ENCODE results near the gene ATP8B1. TPM values are rescaled to one million over a fixed set of nuclear protein-coding genes. Genes with fewer than 3 reads are reported as not detected.

Gene ATP8B1
- polyA plus RNA-seq, 3 donors = 0.02 to 0.11 (median 0.03) TPM

DNA sequence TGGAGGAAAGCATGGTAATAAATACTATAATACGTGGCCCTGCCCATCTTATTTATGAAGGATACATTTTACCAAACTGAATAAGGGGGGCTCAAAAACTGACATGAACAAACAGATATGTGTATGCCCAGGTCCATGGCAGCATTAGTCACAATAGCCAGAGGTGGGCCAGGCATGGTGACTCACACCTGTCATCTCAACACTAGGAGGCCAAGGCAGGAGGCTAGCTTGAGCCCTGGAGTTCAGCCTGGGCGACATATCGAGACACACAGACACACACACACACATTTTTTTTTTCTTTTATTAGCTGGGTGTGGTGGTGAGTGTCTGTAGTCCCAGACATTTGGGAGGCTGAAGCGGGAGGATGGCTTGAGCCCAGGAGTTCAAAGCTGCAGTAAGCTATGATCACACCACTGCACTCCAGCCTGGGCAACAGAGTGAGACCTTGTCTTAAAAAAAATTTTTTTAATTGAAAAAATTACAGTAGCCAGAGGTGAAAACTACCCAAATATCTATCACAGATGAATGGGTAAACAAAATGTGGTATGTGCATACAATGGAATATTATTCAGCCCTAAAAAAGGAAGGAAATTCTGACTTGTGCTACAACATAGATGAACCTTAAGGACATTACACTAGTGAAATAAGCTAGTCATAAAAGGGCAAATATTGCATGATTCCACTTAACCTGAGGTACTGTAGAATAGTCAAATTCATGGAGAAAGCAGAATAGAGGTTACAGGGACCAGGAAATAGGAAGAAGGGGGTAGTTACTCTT, 8.0 kb downstream of the ATP8B1 start:
- TF ChIP-seq, protein P1, sequence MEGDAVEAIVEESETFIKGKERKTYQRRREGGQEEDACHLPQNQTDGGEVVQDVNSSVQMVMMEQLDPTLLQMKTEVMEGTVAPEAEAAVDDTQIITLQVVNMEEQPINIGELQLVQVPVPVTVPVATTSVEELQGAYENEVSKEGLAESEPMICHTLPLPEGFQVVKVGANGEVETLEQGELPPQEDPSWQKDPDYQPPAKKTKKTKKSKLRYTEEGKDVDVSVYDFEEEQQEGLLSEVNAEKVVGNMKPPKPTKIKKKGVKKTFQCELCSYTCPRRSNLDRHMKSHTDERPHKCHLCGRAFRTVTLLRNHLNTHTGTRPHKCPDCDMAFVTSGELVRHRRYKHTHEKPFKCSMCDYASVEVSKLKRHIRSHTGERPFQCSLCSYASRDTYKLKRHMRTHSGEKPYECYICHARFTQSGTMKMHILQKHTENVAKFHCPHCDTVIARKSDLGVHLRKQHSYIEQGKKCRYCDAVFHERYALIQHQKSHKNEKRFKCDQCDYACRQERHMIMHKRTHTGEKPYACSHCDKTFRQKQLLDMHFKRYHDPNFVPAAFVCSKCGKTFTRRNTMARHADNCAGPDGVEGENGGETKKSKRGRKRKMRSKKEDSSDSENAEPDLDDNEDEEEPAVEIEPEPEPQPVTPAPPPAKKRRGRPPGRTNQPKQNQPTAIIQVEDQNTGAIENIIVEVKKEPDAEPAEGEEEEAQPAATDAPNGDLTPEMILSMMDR (IDR thresholded peaks at IDR 0.05) = no peak
- no peaks in the 10 kb centered on the region for H3K36me3 Mint-ChIP-seq
- Histone ChIP-seq H3K79me2 (ENCODE audit: insufficient read depth, low read length) (no peaks in the 10 kb centered on the region), H3K9me3 (replicated peaks in 1 of 2; ENCODE audit: control insufficient read depth in 1 of 2, insufficient read depth in 1 of 2, low read length in 2 of 2) (no peaks in the 10 kb centered on the region), H3K4me1 (ENCODE audit: control insufficient read depth in 1 of 2, insufficient read depth in 2 of 2, low read length in 2 of 2) (no peaks in the 10 kb centered on the region), H3K27me3 (ENCODE audit: control insufficient read depth in 2 of 2, insufficient read depth in 2 of 2, low read length in 2 of 2) (peaks cover 7 to 9% of the 10 kb centered on the region in 2 donors), H3K9ac (ENCODE audit: insufficient read depth, low read length, poor library complexity, severe bottlenecking) (no peak overlapping the region), H2AFZ (ENCODE audit: insufficient read depth, low read depth, low read length, poor library complexity, severe bottlenecking) (no peak overlapping the region), H3K27ac (ENCODE audit: low read depth in 1 of 2, low read length in 2 of 2) (no peak overlapping the region), H4K20me1 (ENCODE audit: insufficient read depth, low read length) (no peaks in the 10 kb centered on the region), H3K4me3 (replicated peaks in 1 of 3; ENCODE audit: low read depth in 2 of 3, low read length in 3 of 3) (no peak overlapping the region), H3K4me2 (replicated peaks; ENCODE audit: extremely low read depth, low read length, poor library complexity, severe bottlenecking) (no peak overlapping the region), H3K36me3 (replicated peaks in 1 of 2; ENCODE audit: control insufficient read depth in 1 of 2, insufficient read depth in 2 of 2, low read length in 2 of 2) (no peaks in the 10 kb centered on the region)
- H3K27ac Mint-ChIP-seq = no peak overlapping the region
- intact Hi-C loops (cut with micrococcal nuclease) = no loop called here
- no peak overlapping the region for H3K4me3 Mint-ChIP-seq
- no peak for DNase-seq
- WGBS (ENCODE audit: insufficient coverage) = no CpG with 5 or more reads among the region's 4 CpGs
- peaks cover 5% of the 10 kb centered on the region for H3K4me1 Mint-ChIP-seq
- peaks cover 15 to 25% (median 19%) of the 10 kb centered on the region in 3 donors for H3K27me3 Mint-ChIP-seq (ENCODE audit: low read depth in 3 of 3)
- peaks cover 0 to 11% (median 7%) of the 10 kb centered on the region in 7 donors for H3K9me3 Mint-ChIP-seq

DNA sequence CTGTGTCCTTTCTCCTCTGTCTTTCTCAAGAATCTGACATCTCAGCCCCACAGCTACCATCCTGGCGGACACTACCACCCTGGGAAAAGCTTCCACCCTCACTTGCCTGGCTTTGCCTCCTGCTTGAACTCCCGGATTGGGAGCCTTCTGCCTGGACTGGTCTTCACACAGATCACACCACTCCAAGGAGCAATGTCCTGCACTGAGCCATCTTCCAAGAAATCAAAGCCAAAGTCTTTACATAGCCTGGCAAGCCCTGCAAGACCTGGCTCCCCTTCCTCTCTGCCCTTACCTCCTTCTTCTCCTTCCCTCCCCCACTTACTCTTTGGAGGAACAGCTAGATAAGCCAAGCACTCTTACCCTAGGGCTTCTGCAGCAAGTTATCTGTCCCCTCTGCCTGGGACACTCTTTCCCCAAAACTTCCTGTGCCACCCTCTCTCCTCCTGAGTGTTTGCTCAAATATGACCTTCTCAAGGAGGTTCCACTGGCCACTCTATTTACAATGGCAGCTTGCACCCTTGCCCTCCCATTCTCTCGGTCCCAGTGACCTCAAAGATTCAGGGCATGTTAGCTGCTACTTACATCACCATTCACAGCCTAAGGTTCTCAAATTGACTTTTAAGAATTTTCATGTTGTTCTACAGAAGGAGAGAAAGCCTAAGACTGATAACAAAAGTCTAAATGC, 9.7 kb downstream of the ATP8B1 start:
- Histone ChIP-seq H3K79me2 (ENCODE audit: insufficient read depth, low read length) (no peaks in the 10 kb centered on the region), H2AFZ (ENCODE audit: insufficient read depth, low read depth, low read length, poor library complexity, severe bottlenecking) (no peak overlapping the region), H3K4me3 (replicated peaks in 1 of 3; ENCODE audit: low read depth in 2 of 3, low read length in 3 of 3) (no peak overlapping the region), H3K9ac (ENCODE audit: insufficient read depth, low read length, poor library complexity, severe bottlenecking) (no peak overlapping the region), H3K4me1 (ENCODE audit: control insufficient read depth in 1 of 2, insufficient read depth in 2 of 2, low read length in 2 of 2) (no peaks in the 10 kb centered on the region), H3K36me3 (replicated peaks in 1 of 2; ENCODE audit: control insufficient read depth in 1 of 2, insufficient read depth in 2 of 2, low read length in 2 of 2) (no peaks in the 10 kb centered on the region), H4K20me1 (ENCODE audit: insufficient read depth, low read length) (no peaks in the 10 kb centered on the region), H3K27ac (ENCODE audit: low read depth in 1 of 2, low read length in 2 of 2) (no peak overlapping the region), H3K27me3 (ENCODE audit: control insufficient read depth in 2 of 2, insufficient read depth in 2 of 2, low read length in 2 of 2) (no peaks in the 10 kb centered on the region), H3K4me2 (replicated peaks; ENCODE audit: extremely low read depth, low read length, poor library complexity, severe bottlenecking) (no peak overlapping the region), H3K9me3 (replicated peaks in 1 of 2; ENCODE audit: control insufficient read depth in 1 of 2, insufficient read depth in 1 of 2, low read length in 2 of 2) (no peaks in the 10 kb centered on the region)
- H3K4me1 Mint-ChIP-seq = peaks cover 7% of the 10 kb centered on the region
- H3K9me3 Mint-ChIP-seq = peaks cover 0 to 11% (median 7%) of the 10 kb centered on the region in 7 donors
- no peak overlapping the region for H3K4me3 Mint-ChIP-seq
- intact Hi-C loops (cut with micrococcal nuclease) = no loop called here
- H3K27me3 Mint-ChIP-seq (ENCODE audit: low read depth in 3 of 3) = peaks cover 8 to 14% (median 9%) of the 10 kb centered on the region in 3 donors
- DNase-seq = no peak
- H3K27ac Mint-ChIP-seq = peak overlapping the region in 1 of 7 donors; percentile 55
- WGBS (ENCODE audit: insufficient coverage) = 97% methylated on average over 2 of the region's 3 CpGs
- TF ChIP-seq, protein P1 (IDR thresholded peaks at IDR 0.05) = no peak
- no peaks in the 10 kb centered on the region for H3K36me3 Mint-ChIP-seq

Measured in CD14-positive monocyte (primary cell).